Endothelial cell of umbilical vein (primary cell): ENCODE measurements around the gene ZFPM1. TPM values are rescaled to one million over a fixed set of nuclear protein-coding genes. Genes with fewer than 3 reads are reported as not detected.

Experiments
- BruUV-seq: library from RNA; stranded (reverse); fragments of 400-500 nt; replicated peaks from 2 replicates; lab custom pipeline; 2021; lab: Mats Ljungman, UMichigan
- CTCF ChIA-PET: fragments of 300-600, 350-600 bp; sonication (Branson Sonifier 250); formaldehyde crosslinking; loops from one replicate; lab custom pipeline; 2021; ENCODE audit warnings: antibody characterized with exemption, inconsistent platforms; lab: Charles Lee
- POLR2A ChIA-PET: fragments of 300-600, 350-600 bp; sonication (Branson Sonifier 250); formaldehyde crosslinking; loops from one replicate; lab custom pipeline; 2021; ENCODE audit warnings: antibody characterized with exemption, inconsistent platforms; lab: Charles Lee
- DNase-seq: peaks from one replicate; pipeline ENCODE4 v3.0.0-alpha.2; 2011; ENCODE audit warnings: low read depth, low spot score
- FAIRE-seq: peaks from 2 replicates; lab custom pipeline; 2011; peaks lifted over from hg19 to GRCh38; lab: Jason Lieb, UNC
- H2AFZ ChIP-seq: 2 replicates; pipeline ENCODE4 v1.6.0; 2012; ENCODE audit warnings: low read depth, low read length, control low read depth, inconsistent platforms
- H3K27ac ChIP-seq: 2 replicates; pipeline ENCODE4 v1.5.1; 2011; ENCODE audit warnings: low read depth, mild to moderate bottlenecking, control low read depth, low read length, moderate library complexity; ENCODE audit not compliant: insufficient read depth
- H3K27me3 ChIP-seq, 2 experiments: 2 replicates each; pipeline versions ENCODE4 v1.6.0 to v1.6.1; 2011; ENCODE audit warnings: low read length in 2 of 2, mixed read lengths in 1 of 2; ENCODE audit not compliant: control insufficient read depth in 2 of 2, insufficient read depth in 2 of 2
- H3K36me3 ChIP-seq, 2 experiments: 2 replicates in 1 of 2; 3 replicates in 1 of 2; pipeline ENCODE4 v1.5.1; 2011; ENCODE audit warnings: low read length in 2 of 2, mild to moderate bottlenecking in 1 of 2, moderate library complexity in 1 of 2; ENCODE audit not compliant: control insufficient read depth in 2 of 2, insufficient read depth in 2 of 2; ENCODE audit errors: extremely low read depth in 1 of 2
- H3K4me1 ChIP-seq: 3 replicates; pipeline ENCODE4 v1.5.1; 2011; ENCODE audit warnings: mild to moderate bottlenecking, low read length; ENCODE audit not compliant: control insufficient read depth, insufficient read depth; ENCODE audit errors: extremely low read depth
- H3K4me2 ChIP-seq: 2 replicates; pipeline ENCODE4 v1.6.1; 2011; ENCODE audit warnings: low read length, control low read depth, mixed read lengths; ENCODE audit not compliant: insufficient read depth
- H3K4me3 ChIP-seq, 3 experiments: fragments of 200-600 bp in 1 of 3; sonication (generic), shearing (Covaris generic) in 1 of 3; replicated peaks in 1 of 3; 2 replicates each; pipeline ENCODE4 v1.5.1; 2011 to 2016; ENCODE audit warnings: control low read depth in 3 of 3, low read length in 3 of 3, mild to moderate bottlenecking in 2 of 3, inconsistent platforms in 1 of 3, low read depth in 1 of 3, moderate library complexity in 1 of 3; ENCODE audit not compliant: insufficient read depth in 1 of 3
- H3K79me2 ChIP-seq: 2 replicates; pipeline ENCODE4 v1.6.0; 2012; ENCODE audit warnings: low read length, inconsistent platforms; ENCODE audit not compliant: control insufficient read depth, insufficient read depth
- H3K9ac ChIP-seq: replicated peaks from 2 replicates; pipeline ENCODE3; 2011; ENCODE audit warnings: low read length, control low read depth; ENCODE audit not compliant: insufficient read depth; ENCODE audit errors: extremely low read depth
- H3K9me1 ChIP-seq: replicated peaks from 3 replicates; pipeline ENCODE4 v1.6.0; 2011; ENCODE audit warnings: mild to moderate bottlenecking, low read length; ENCODE audit not compliant: control insufficient read depth, insufficient read depth; ENCODE audit errors: extremely low read depth
- H3K9me3 ChIP-seq: replicated peaks from 2 replicates; pipeline ENCODE4 v1.5.1; 2012; ENCODE audit warnings: low read length, inconsistent platforms; ENCODE audit not compliant: control insufficient read depth, insufficient read depth
- H4K20me1 ChIP-seq: replicated peaks from 2 replicates; pipeline ENCODE3; 2011; ENCODE audit warnings: mild to moderate bottlenecking, low read length; ENCODE audit not compliant: control insufficient read depth, insufficient read depth; ENCODE audit errors: extremely low read depth
- CTCF ChIP-seq, 2 donors: IDR thresholded peaks; 1 replicate in 1 of 2; 2 replicates in 1 of 2; pipeline ENCODE4 v1.5.1; 2011; ENCODE audit warnings: low read length in 2 of 2, mild to moderate bottlenecking in 2 of 2, moderate library complexity in 2 of 2, control low read depth in 1 of 2, inconsistent platforms in 1 of 2, low read depth in 1 of 2; ENCODE audit not compliant: insufficient read depth in 1 of 2; ENCODE audit errors: extremely low read depth in 1 of 2
- EZH2 ChIP-seq: IDR thresholded peaks from 2 replicates; pipeline ENCODE4 v1.6.1; 2012; ENCODE audit warnings: borderline replicate concordance, low read depth, mild to moderate bottlenecking, moderate library complexity, low read length, inconsistent platforms; ENCODE audit not compliant: severe bottlenecking
- FOS ChIP-seq: IDR thresholded peaks from 2 replicates; pipeline ENCODE4 v1.6.1; 2011; ENCODE audit warnings: mild to moderate bottlenecking, low read length, moderate library complexity, borderline replicate concordance; ENCODE audit not compliant: insufficient read depth
- GATA2 ChIP-seq: IDR thresholded peaks from 2 replicates; pipeline ENCODE4 v1.7.0; 2011; ENCODE audit warnings: low read depth, mild to moderate bottlenecking, moderate library complexity, mixed read lengths, low read length; ENCODE audit not compliant: insufficient read length, insufficient read depth
- JUN ChIP-seq: IDR thresholded peaks from 2 replicates; pipeline ENCODE4 v1.6.1; 2011; ENCODE audit warnings: borderline replicate concordance, low read depth; ENCODE audit not compliant: insufficient read length, insufficient read depth
- MAX ChIP-seq: IDR thresholded peaks from 2 replicates; pipeline ENCODE4 v1.6.1; 2011; ENCODE audit not compliant: insufficient read depth, insufficient read length
- MYC ChIP-seq: IDR thresholded peaks from one replicate; pipeline ENCODE4 v1.6.1; 2011; ENCODE audit warnings: mild to moderate bottlenecking, low read depth, low read length
- POLR2A ChIP-seq: IDR thresholded peaks from 2 replicates; pipeline ENCODE4 v1.6.1; 2012; ENCODE audit warnings: low read depth, mild to moderate bottlenecking, control low read depth, low read length
- POLR2AphosphoS5 ChIP-seq: IDR thresholded peaks from 2 replicates; pipeline ENCODE4 v1.6.1; 2012; ENCODE audit warnings: low read depth, mild to moderate bottlenecking, control low read depth, low read length, moderate library complexity; ENCODE audit not compliant: insufficient read depth
- dilution Hi-C: fragments of 300-500 bp; cut with MboI; formaldehyde crosslinking; loops from one replicate; pipeline ENCODE4 v1.15.0; 2019; ENCODE audit warnings: low sequenced_read_pairs; ENCODE audit not compliant: extremely low pct_ligation_motif_present
- intact Hi-C: fragments of 100-400 bp; cut with micrococcal nuclease; formaldehyde crosslinking; loops from one replicate; pipeline ENCODE4 v1.10.0; 2022
- polyA plus RNA-seq, 4 experiments: library from polyadenylated mRNA; depleted of rRNA in 3 of 4; stranded (reverse) in 3 of 4; unstranded in 1 of 4; fragments of >200 nt; gene quantifications; 2 replicates each; pipeline versions ENCODE4 v1.2.1 to v1.2.3, GENCODE V29; 2011 to 2012; ENCODE audit warnings: missing spikeins in 1 of 4
- total RNA-seq: library from RNA; stranded (reverse); gene quantifications from 2 replicates; pipeline ENCODE4 v1.2.3, GENCODE V29; 2021

Gene ZFPM1
- total and polyA plus RNA-seq, 2 donors (not counting 3 experiments of a cell fraction or from before 2014, with no cell fraction given), result 0.37 to 7.5 TPM

- no peaks in the 10 kb centered on the region for H3K79me2 ChIP-seq
- intact Hi-C loops (no loop called here), dilution Hi-C loops (no loop called here)
- DNase-seq (no peak), FAIRE-seq (no peak)
- ChIA-PET POLR2A (no interaction called here), CTCF (no interaction called here)
- H3K4me3 ChIP-seq, result no peak overlapping the region
- H3K9ac ChIP-seq, result no peak overlapping the region
- no TSS peak for BruUV-seq
- H3K4me2 ChIP-seq, result no peak overlapping the region
- peaks cover 3% of the 10 kb centered on the region for H3K9me3 ChIP-seq
- H3K27me3 ChIP-seq, result peaks cover 2 to 11% of the 10 kb centered on the region in 2 experiments
- H2AFZ ChIP-seq, result no peak overlapping the region
- H4K20me1 ChIP-seq, result no peaks in the 10 kb centered on the region
- TF ChIP-seq JUN (no peak), GATA2 (no peak), POLR2AphosphoS5 (no peak), POLR2A (no peak), FOS (no peak), CTCF (IDR thresholded peaks at IDR 0.05; ENCODE audit: extremely low read depth in 1 of 2, insufficient read depth in 1 of 2, low read depth in 1 of 2, low read length in 2 of 2) (no peak), MYC (no peak), EZH2 (no peak), MAX (no peak)
- H3K9me1 ChIP-seq, result no peaks in the 10 kb centered on the region
- H3K36me3 ChIP-seq, result no peaks in the 10 kb centered on the region
- H3K4me1 ChIP-seq, result no peaks in the 10 kb centered on the region
- H3K27ac ChIP-seq, result no peak overlapping the region
Observed at GRCh38 chr16:88538366-88539060, 85.4 kb downstream of the ZFPM1 start.
